NCI-H187 (cell line): ENCODE measurements around the gene SFN.
"Not testable (repeated sequence)": the region's sequence is repeated elsewhere in the genome, so short reads cannot be mapped to it uniquely, and the experiment has no call there.

Source experiments
- DNase-seq, 2 experiments: peaks; one replicate each; lab custom pipeline; 2025; lab: John Stamatoyannopoulos, UW

The SFN gene

GRCh38 chr1:26839339-26839722 is 23.6 kb upstream of the SFN start:
- DNase-seq = no peak

DNA sequence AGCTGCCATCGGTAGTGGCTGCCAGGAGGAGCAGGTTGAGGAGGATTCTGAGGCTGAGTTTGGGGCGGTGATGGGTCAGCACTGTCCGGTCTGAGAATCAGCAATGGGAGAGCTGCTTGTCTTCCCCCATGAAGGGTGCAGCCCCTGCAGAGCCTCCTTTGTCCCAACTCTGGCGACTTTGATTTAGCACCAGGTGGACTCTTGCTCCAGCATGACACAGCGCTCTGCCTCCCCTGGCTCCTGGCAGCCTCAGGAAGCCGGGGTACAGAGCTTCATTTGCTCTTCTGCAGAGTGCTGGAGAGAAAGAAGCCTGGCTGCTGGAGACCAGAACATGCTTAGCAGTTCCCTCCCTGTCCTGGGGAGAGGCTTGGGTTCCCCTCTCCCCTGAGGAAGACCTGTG is 23.2 kb upstream of the SFN start:
- no peak for DNase-seq

GRCh38 chr1:26844424-26845196 is 18.3 kb upstream of the SFN start:
- DNase-seq = no peak

GRCh38 chr1:26847826-26848225 is 15.1 kb upstream of the SFN start:
- not testable (repeated sequence) for DNase-seq

GRCh38 chr1:26848499-26848898 is 14.4 kb upstream of the SFN start:
- no peak for DNase-seq

GRCh38 chr1:26848941-26849774 is 13.8 kb upstream of the SFN start:
- no peak for DNase-seq

DNA sequence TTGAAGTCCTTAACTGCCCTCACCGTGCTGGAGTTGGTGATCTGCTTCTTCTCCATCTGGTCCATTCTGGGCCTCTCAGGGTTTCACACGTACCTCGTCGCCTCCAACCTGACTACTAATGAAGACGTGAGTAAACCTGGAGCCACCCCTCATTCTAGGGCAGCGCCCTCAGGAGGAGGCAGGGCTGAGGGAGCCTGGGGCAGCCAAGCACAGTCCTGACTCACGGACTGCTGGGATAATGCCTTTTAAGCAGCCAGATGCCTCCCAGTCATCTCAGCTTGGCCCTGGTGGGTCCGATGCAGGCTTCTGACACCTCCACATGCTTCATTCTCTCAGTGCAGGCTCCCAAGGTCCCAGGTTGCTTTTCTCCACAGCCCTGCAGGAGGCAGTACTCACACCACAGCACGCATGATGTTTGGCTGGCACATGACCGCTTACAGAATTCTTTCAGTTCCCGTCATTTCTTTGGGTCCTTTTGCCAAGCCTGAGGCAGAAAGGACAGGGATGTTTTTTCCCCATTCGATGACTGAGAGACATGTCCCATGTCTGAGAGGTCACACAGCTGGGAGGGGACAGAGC is 11.8 kb upstream of the SFN start:
- no peak for DNase-seq

DNA sequence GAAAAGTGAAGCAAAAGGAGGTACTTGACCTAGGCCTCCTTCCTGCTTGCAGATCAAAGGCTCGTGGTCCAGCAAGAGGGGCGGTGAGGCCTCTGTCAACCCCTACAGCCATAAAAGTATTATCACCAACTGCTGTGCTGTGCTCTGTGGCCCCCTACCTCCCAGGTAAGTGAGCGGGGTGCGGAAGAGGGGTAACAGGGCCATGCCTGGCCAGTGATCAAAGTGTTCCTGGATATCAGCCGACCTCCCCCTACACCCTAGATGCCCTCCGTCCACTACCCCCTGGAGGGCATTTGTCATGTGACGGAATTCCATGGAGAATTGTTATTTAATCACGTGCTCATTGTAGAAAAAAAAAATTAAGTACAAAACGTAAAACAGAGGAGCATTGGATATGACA is 10.2 kb upstream of the SFN start:
- DNase-seq = no peak

DNA sequence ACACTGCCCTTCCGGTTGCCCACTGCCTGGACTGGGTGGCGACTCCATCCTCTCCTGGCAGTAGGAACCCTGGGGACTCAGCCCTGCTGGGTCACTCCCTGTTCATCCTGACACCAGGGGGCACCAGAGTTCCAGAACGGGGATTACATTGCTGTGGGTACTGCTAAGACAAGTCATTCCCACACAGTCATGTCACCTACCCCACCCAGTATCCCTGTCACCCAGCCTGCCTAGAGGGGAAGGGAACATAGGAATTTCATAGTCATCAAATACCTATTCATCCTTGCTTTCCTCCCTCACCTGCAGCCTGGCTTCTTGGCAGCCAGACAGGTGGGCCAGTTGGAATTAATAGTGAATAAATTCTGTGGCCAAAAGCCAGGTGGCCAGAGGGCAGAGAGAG is 9.8 kb upstream of the SFN start:
- peak; percentile 34 to 43 for DNase-seq

- no peak for DNase-seq
These were observed 9.3 kb upstream of the SFN start for GRCh38 chr1:26853600-26853999.

DNA sequence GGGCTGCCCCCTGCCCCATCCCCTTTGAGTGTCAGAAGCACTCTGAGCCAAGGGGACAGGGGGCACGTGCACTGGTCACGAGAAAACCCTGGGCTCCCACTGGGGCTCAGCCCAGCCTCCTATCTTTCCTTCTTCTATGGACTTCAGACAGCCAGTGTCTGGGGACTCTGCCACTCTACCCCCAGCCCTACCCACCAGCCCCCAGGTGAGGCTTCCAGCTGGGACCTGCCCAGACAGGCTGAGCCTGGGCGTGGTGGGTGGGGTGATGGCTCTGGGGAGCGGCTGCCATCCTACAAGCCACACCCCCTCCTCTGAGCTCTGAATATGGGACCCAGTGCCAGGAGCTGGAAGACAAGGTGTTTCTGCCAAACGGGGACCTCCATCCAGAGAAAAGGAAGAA is 8.0 kb upstream of the SFN start:
- no peak for DNase-seq

DNA sequence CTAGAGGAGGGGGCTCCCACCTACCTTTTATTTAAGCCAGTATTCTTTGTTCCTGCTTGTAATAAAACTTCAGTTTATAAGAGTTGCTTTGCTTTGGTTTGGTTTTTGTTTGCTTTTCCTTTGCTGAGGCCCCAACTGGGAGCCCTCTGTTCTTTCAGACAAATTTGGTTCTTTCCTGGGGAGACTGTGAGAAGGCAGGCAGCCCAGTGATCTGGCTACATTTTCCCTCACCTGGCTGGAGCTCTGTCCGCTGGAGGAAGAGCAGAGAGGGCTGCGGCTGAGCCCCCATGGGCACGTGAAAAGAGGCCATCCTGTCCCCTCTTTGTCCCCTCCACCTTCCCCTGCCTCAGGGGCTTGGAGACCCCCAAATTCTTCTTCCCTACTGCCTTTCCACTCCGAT is 7.3 kb upstream of the SFN start:
- DNase-seq = no peak

DNA sequence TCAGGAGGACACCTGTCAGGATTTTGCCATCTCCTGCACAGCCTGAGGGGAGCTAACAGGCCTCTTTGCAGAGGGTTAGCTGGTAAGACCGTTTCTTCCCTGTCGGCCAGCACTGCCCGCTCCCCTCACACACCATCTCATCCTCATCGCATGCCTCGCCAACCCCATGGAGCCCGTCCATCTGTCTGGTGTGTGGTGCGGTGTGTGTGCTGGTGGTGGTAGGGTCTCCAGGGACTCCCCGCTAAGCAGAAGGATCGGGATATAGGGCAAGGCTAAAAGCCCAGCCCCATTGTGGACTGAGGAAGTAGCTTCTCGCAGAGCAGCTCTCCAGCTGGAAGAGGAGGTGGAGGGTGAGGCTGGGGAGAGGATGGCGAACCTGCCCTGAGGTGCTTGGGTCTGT is 6.8 kb upstream of the SFN start:
- no peak for DNase-seq

DNA sequence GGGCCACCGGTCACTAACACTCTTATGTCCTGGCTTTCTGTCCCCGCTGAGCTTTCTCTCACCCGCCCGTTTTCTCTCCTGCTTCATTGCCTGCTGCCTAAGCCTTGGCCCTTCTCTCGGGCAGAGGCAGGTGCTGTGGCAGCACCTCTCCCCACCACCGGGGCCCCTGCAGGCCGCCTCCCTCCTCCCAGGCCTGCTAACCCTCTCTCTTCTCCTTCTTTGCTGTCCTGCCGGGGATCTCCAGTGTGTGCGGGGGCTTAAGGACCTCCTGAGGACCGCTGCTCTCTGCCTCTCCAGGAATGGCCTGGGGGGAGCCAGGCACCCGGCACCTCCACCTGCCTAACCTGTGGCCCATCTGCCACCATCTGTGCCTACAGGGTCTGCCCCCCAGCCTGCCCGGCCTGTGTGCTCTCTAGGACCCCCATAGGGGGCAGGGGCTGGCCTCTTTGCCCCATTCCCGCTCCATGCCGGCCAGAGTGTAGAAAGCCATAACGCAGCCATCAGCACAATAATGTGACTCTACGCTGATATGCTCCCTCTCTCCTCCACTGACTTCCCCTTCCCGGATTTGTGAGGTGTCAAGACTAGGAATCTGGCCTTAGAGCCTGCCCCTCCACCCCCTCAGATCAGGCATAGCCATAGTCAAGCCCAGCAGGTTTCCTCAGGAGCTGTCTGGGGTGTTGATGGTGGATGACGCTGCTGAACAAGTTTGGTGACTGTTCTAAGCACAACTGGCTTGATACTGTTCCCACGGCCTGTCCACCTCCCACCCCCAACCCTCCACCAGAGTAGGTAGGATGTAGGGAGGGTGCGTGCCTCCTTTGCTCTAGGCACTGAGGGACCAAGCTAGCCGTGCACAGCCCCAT is 6.1 kb upstream of the SFN start:
- no peak for DNase-seq

DNA sequence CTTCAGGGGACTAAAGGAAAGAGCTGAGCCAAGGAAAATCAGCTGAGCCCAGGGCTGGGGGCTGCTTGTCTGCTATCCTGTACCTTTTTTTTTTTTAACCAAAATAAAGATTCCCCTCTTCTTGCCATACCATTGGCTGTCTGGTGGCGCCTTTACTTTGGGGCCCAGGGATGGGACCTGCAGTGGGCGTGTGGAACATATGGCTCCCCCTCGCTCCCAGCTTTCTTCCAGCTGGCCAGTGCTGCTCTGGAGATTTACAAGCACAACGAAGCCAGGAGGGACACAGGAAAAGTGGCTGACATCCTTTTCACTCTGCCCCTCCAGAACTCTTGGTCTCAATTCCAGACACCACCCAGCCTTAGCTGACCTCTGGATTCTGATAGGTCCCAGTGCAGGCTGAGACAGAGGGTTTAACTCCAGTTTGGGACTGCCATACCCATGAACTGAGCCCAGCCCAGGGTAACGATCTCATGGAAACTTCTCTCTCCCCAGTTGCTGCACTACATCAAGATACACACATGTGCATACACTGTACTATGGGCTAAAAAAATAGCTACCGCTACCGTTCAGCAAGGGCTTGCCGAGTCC is 5.4 kb upstream of the SFN start:
- no peak for DNase-seq

GRCh38 chr1:26858160-26858559 is 4.8 kb upstream of the SFN start:
- DNase-seq = no peak

GRCh38 chr1:26858891-26859640 is 3.9 kb upstream of the SFN start:
- DNase-seq = no peak

- no peak for DNase-seq
These were observed 1.7 kb upstream of the SFN start for GRCh38 chr1:26861286-26861701.

DNA sequence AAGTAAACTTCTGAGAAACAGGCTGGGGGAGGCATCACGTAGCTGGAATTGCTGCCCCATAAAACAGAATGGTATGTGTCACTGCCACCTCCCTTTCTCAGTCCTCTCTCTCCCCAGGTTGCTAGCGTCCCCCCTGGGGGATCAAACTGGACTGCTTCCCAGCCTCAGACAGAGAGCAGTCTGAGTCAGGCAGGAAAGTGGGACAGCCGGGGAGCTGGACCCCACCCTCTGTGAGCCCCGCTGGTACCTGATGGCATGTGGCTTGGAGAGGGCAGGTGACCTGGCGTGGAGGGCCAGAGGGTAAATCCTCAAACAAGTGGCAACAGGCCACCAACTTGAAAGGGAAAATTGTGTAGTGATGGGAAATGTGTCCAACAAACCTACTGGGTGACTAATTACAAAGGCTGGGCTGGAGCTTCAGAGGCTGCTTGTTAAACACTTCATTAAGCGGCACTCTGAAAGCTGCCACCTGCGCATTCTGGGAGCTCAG is 1.0 kb upstream of the SFN start:
- DNase-seq = no peak

GRCh38 chr1:26863685-26864077 is 732 bp downstream of the SFN start:
- DNase-seq = no peak
